CD4-positive, alpha-beta T cell treated with Interleukin-1 beta for 1 hour (primary cell): ENCODE data around the gene AKT3.
A peak's percentile ranks its signal among the peaks of the same experiment; 100 is the strongest.
"Not testable (repeated sequence)": the region's sequence is repeated elsewhere in the genome, so short reads cannot be mapped to it uniquely, and the experiment has no call there.

ENCODE experiments used
- DNase-seq, 2 donors: peaks; one replicate each; pipeline ENCODE4 v3.0.0-alpha.2; 2020 to 2022

The AKT3 gene

GRCh38 chr1:243680860-243681259 is 169.2 kb downstream of the AKT3 start:
- no peak for DNase-seq

GRCh38 chr1:243672539-243673074 is 177.4 kb downstream of the AKT3 start:
- DNase-seq = no peak

DNA sequence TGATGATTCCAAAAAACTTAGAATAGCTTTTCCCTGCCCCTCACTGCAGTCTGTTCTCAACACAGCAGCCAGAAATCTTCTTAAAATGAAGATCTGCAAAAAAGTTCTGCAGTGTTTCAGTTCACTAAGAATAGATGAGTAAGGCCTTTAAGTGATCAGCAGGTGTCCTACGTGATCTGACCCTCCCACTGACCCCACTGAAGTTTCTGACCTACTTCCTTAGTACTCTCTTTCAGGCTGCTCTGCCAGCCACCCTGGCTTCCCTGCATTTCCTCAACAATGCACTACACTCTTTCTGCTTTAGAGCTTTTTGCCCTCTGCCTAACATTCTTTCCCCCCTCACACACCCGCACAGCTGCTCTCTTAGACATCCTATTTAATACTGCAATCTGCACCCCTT is 182.5 kb downstream of the AKT3 start:
- no peak for DNase-seq

GRCh38 chr1:243667133-243667532 is 182.9 kb downstream of the AKT3 start:
- no peak for DNase-seq

DNA sequence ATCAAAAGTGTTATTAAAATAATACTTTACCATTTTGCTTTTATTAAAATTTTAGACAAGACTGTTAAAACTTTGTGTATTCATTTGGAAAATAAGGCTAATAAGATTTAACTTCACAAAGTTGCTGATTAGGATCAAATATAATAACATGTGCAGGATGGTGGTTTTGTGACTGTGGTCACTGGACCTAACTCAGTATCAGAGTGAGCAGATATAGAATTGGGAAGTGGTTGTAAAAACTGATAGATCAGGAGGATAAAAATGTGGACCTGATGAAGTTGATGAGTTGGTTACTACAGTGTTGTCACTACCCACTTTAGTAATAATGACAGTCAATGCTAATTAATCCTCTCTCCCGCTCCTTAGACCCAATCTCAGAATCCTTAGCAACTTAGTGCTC is 186.4 kb downstream of the AKT3 start:
- no peak for DNase-seq

- not testable (repeated sequence) for DNase-seq
These were observed 187.9 kb downstream of the AKT3 start for GRCh38 chr1:243662169-243662568.

DNA sequence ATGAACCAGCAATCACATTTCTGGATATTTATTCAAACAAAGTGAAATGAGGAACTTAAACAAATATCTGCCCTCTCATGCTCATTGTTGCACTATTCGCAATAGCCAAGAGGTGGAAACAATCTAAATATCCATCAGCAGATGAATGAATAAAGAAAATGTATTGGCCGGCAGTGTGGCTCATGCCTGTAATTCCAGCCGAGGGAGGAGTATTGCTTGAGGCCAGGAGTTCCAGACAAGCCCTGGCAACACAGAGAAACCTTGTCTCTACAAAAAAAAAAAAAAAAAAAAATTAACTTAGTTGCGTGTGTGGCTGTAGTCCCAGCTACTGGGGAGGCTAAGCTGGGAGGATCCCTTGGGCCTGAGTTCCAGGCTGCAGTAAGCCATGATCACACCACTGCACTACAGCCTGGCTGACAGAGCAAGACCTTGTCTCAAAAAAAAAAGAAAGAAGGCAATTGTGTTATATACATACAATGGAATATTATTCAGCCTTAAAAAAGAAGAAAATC is 191.4 kb downstream of the AKT3 start:
- no peak for DNase-seq

GRCh38 chr1:243657793-243658192 is 192.2 kb downstream of the AKT3 start:
- no peak for DNase-seq

DNA sequence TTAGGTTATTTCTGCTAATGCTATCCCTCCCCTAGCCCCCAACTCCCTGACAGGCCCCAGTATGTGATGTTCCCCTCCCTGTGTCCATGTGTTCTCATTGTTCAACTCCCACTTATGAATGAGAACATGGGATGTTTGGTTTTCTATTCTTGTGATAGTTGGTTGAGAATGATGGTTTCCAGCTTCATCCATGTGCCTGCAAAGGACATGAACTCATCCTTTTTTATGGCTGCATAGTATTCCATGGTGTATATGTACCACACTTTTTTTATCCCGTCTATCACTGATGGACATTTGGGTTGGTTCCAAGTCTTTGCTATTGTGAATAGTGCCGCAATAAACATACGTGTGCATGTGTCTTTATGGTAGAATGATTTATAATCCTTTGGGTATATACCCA is 200.5 kb downstream of the AKT3 start:
- not testable (repeated sequence) for DNase-seq

DNA sequence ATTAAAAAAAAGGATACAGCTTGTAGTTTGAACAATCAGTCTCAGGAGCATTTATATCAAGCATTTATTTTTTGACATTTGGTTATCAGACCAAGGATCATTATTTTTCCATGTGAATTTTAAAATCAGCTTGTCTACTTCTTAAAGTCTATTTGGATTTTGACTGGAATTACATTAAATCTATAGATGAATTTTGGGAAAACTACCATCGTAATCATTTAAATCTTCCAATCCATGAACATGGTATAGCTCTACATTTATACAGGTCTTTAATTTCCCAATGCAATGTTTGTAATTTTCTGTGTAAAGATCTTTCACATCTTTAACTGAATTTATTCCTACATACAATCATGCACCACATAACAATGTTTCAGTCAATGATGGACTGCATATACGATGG is 203.2 kb downstream of the AKT3 start:
- DNase-seq = no peak

GRCh38 chr1:243645281-243645680 is 204.8 kb downstream of the AKT3 start:
- no peak for DNase-seq

DNA sequence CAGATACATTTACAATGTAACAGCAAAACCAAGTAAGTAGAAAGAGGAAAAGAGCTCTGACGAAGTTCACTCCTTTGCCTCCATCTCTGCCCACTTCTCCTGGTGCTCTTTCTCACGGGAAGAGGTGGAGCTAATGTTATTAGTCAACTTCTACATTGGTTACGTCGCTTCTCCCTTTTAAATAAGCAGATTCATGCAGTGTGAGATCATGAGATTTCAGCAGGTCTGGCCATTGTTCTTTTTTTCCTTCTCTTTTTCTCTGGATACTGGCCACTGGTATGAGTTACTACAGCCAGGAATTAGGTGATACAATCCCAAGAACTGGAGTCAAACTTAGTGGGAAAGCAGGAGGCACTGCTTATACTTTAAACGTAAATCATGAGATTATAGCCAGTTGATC is 207.1 kb downstream of the AKT3 start:
- no peak for DNase-seq

DNA sequence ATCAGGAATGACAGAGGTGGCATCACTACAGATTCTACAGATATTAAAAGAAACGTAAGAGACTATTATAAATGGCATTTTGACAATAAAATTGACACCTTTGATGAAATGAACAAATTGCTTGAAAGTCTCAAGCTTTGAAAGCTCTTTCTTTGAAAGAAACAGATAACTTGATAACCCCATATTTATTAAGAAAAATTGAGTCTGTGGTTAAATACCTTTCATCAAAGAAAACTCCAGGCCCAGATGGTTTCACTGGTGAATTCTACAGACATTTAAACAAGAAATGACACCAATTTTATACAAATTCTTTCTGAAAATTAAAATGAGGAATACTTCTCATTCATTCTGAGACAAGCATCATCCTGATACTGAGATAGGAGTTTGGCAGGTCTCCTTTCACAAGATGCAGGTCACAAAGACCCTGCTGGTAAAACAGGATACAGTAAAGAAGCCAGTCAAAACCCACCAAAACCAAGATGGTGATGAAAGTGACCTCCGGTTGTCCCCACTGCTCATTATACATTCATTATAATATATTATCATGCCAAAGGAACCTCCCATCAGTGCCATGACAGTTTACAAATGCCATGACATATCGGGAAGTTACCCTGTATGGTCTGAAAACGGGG is 210.9 kb downstream of the AKT3 start:
- DNase-seq = no peak

DNA sequence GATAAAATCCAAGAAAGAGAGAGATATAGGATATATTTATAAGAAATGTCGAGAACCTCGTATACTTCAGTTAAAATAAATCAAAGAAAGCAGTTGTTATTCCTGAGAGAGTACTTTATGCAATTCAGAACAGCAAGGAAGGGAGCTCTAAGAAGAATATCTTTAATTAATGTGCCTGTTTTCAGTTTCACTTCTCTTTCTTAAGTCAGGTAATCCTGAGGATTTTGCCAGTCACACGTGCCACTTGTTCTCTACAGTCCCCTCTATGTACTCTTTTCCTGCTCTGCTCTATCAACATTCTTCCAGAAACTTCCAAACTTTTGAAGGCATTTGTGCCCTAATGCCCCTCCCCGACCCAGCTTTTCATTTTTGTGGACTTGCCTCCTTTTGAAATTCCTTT is 211.9 kb downstream of the AKT3 start:
- DNase-seq = no peak

GRCh38 chr1:243628476-243628907 is 221.6 kb downstream of the AKT3 start:
- no peak for DNase-seq

GRCh38 chr1:243623841-243624240 is 226.2 kb downstream of the AKT3 start:
- no peak for DNase-seq

- no peak for DNase-seq
These were observed 228.1 kb downstream of the AKT3 start for GRCh38 chr1:243621973-243622372.

DNA sequence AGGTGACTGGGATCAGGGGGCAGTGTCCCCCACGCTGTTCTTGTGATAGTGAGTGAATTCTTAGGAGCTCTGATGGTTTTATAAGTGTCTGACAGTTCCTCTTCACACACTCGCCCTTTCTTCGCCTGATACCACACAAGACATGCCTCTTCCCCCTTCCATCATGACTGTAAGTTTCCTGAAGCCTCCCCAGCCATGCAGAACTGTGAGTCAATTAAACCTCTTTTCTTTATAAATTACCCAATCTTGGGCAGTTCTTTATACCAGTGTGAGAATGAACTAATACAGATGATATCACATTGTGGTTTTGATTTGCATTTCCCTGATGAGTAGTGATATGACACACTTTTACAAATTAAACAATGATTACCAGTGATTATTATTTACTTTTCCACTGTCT is 229.9 kb downstream of the AKT3 start:
- DNase-seq = no peak

GRCh38 chr1:243609698-243610097 is 240.3 kb downstream of the AKT3 start:
- no peak for DNase-seq

GRCh38 chr1:243605604-243606003 is 244.4 kb downstream of the AKT3 start:
- DNase-seq = no peak

- DNase-seq = no peak
These were observed 248.3 kb downstream of the AKT3 start for GRCh38 chr1:243601720-243602119.

DNA sequence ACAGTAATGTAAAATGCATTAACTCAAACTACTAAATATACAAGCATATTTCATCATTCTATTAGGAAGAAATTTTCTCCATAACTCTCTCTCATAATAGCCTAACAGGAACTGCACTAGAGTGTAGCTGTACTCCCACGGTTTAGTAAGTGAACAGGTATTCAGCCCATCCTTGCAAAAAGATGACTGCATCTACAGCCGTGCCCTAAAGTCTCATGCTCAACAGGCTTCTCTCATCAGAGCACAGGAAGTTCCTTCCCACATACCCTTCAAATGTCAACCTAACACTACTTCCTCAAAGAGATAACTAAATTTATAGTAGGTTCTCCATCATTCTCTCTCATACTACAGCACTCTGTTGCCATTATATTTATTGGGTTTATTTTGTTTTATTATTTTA is 251.6 kb downstream of the AKT3 start:
- peak in 1 of 2 donors; percentile 40 for DNase-seq

GRCh38 chr1:243597383-243597782 is 252.7 kb downstream of the AKT3 start:
- no peak for DNase-seq

- DNase-seq = peak; percentile 3 to 52
These were observed 253.5 kb downstream of the AKT3 start for GRCh38 chr1:243596431-243597062.
